GM06990 (cell line): ENCODE data around the gene GNA15.

Source experiments
- DNase-seq: peaks from one replicate; pipeline ENCODE4 v3.0.0-alpha.2; 2011; ENCODE audit not compliant: insufficient read length; ENCODE audit errors: extremely low read depth
- H3K27me3 ChIP-seq: replicated peaks from 2 replicates; pipeline ENCODE4 v1.6.0; 2011; ENCODE audit warnings: low read length; ENCODE audit not compliant: control insufficient read depth, insufficient read depth
- H3K36me3 ChIP-seq: 2 replicates; pipeline ENCODE4 v1.5.1; 2011; ENCODE audit warnings: low read length; ENCODE audit not compliant: control insufficient read depth, insufficient read depth
- H3K4me3 ChIP-seq: replicated peaks from 2 replicates; pipeline ENCODE4 v1.5.1; 2011; ENCODE audit warnings: low read depth, mild to moderate bottlenecking, control low read depth, low read length
- TF ChIP-seq, protein P1 (sequence below): IDR thresholded peaks from 2 replicates; pipeline ENCODE4 v1.5.1; 2011; ENCODE audit warnings: low read length, control low read depth, mild to moderate bottlenecking, inconsistent platforms; ENCODE audit not compliant: insufficient read depth, poor library complexity, severe bottlenecking

Gene GNA15

GRCh38 chr19:3208317-3209207 is 72.7 kb downstream of the GNA15 start:
- Histone ChIP-seq H3K4me3 (no peak overlapping the region), H3K36me3 (peaks cover 18% of the 10 kb centered on the region), H3K27me3 (no peaks in the 10 kb centered on the region)
- TF ChIP-seq, protein P1, sequence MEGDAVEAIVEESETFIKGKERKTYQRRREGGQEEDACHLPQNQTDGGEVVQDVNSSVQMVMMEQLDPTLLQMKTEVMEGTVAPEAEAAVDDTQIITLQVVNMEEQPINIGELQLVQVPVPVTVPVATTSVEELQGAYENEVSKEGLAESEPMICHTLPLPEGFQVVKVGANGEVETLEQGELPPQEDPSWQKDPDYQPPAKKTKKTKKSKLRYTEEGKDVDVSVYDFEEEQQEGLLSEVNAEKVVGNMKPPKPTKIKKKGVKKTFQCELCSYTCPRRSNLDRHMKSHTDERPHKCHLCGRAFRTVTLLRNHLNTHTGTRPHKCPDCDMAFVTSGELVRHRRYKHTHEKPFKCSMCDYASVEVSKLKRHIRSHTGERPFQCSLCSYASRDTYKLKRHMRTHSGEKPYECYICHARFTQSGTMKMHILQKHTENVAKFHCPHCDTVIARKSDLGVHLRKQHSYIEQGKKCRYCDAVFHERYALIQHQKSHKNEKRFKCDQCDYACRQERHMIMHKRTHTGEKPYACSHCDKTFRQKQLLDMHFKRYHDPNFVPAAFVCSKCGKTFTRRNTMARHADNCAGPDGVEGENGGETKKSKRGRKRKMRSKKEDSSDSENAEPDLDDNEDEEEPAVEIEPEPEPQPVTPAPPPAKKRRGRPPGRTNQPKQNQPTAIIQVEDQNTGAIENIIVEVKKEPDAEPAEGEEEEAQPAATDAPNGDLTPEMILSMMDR, result no peak
- DNase-seq, result no peak

DNA sequence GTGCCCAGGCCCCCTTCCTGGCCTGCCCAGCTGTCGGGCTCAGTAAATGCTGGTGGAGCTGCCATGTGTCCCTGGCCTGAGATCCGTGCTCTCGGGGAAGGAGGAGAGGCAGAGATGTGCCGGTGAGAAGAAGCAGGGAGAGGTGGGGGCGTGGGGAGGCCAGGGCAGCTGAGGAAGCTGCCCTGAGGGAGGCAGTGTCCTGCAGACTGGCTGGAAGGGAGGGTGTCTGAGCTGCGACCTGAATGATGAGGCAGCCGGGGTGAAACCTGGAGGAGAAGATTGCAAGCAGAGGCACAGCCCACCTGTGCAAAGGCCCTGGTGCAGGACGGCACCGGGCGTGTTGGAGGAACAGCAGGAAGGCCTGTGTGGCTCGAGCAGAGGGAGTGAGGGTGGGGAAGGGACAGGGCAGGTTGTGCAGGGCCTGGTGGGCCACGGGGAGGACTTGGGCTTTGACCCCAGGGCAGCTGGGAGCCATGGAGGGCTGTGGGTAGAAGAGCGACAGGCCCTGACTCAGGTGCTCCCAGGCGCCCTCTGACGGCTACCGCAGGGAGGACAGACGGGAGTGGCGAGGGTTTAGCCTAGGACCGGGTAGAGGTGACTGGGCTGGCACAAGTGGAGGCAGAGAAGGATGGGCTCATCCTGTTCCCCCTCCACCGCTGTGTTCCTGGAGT is 74.6 kb downstream of the GNA15 start:
- TF ChIP-seq, protein P1, result peak; percentile 88
- H3K4me3 ChIP-seq, result no peak overlapping the region
- peaks cover 9% of the 10 kb centered on the region for H3K36me3 ChIP-seq
- no peaks in the 10 kb centered on the region for H3K27me3 ChIP-seq
- DNase-seq, result peak; percentile 56

DNA sequence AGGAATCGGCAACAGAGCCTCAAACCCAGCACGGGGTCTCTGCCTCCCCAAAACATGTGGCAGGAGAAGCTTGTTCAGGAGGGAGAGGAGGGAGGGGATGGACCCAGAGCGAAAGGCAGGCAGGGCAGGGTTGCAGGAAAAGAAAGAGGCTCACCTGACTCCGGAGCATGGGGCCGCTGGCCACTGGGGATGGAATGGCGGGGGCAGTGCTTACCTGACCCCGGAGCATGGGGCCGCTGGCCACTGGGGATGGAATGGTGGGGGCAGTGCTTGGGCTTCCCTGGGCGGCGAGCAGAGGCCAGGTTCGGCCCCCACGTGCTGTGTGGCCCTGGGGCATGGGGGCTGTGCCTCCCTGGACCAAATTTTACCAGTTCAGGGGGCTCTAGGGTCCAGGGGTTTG is 75.4 kb downstream of the GNA15 start:
- no peaks in the 10 kb centered on the region for H3K27me3 ChIP-seq
- no peak for DNase-seq
- TF ChIP-seq, protein P1, result no peak
- H3K4me3 ChIP-seq, result no peak overlapping the region
- peaks cover 8% of the 10 kb centered on the region for H3K36me3 ChIP-seq

DNA sequence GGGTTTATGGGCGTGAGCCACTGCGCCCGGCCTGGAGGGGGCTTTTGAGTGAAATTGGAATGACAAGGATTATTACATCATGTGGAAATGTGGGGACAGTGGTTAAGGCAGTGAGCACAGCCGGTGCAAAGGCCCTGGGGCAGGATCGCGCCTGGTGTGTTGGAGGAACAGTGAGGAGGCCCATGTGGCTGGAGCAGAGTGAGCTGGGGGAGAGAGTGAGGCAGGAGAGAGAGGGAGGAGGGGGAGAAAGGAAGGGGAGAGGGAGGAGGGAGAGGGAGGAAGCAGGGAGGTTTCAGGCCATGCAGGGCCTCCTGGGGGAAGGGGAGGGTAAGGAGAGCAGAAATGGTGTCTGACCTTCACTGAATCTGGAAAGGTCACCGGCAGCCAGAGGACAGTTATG is 77.3 kb downstream of the GNA15 start:
- TF ChIP-seq, protein P1, result no peak
- Histone ChIP-seq H3K27me3 (no peaks in the 10 kb centered on the region), H3K36me3 (no peaks in the 10 kb centered on the region; the same call in 1 of the 2 replicates), H3K4me3 (no peak overlapping the region)
- DNase-seq, result no peak
